ENCODE measurements around the gene SESTD1. TPM values are rescaled to one million over a fixed set of nuclear protein-coding genes. Genes with fewer than 3 reads are reported as not detected.
A peak's percentile ranks its signal among the peaks of the same experiment; 100 is the strongest.
"Not testable (repeated sequence)": the region's sequence is repeated elsewhere in the genome, so short reads cannot be mapped to it uniquely, and the experiment has no call there.

Gene SESTD1
- total RNA-seq, 2 experiments from 2014 or later: 3.2 to 21.4 TPM

GRCh38 chr2:179211355-179211754 is 53.3 kb downstream of the SESTD1 start:
- Histone ChIP-seq H3K9me2 (ENCODE audit: insufficient read depth, low read length) (no peaks in the 10 kb centered on the region), H4K20me1 (ENCODE audit: insufficient read depth, low read length) (no peaks in the 10 kb centered on the region), H3K36me3 (ENCODE audit: insufficient read depth, low read length) (no peaks in the 10 kb centered on the region), H3K4me2 (ENCODE audit: low read length) (no peak overlapping the region), H3K4me1 (ENCODE audit: insufficient read depth, low read length, poor library complexity, severe bottlenecking) (no peaks in the 10 kb centered on the region), H3K79me2 (ENCODE audit: insufficient read depth, low read depth, low read length) (no peaks in the 10 kb centered on the region), H3K27ac (ENCODE audit: low read depth, low read length, poor library complexity, severe bottlenecking) (no peak overlapping the region), H3K4me3 (ENCODE audit: low read depth, low read length, poor library complexity, severe bottlenecking) (no peak overlapping the region), H3K9me3 (ENCODE audit: low read length) (no peaks in the 10 kb centered on the region), H2AFZ (ENCODE audit: low read length) (no peak overlapping the region)
- ChIA-PET POLR2A (interaction anchor here (0.7 kb wide), 1 partner anchor 688 kb away, joined by 3 read pairs; no protein-coding TSS in a partner anchor), CTCF (ENCODE audit: unreplicated experiment) (no interaction called here)
- TF ChIP-seq EZH2phosphoT487 (IDR thresholded peaks at IDR 0.05; ENCODE audit: borderline replicate concordance, low read depth, low read length): no peak
- TF ChIP-seq, protein P1, sequence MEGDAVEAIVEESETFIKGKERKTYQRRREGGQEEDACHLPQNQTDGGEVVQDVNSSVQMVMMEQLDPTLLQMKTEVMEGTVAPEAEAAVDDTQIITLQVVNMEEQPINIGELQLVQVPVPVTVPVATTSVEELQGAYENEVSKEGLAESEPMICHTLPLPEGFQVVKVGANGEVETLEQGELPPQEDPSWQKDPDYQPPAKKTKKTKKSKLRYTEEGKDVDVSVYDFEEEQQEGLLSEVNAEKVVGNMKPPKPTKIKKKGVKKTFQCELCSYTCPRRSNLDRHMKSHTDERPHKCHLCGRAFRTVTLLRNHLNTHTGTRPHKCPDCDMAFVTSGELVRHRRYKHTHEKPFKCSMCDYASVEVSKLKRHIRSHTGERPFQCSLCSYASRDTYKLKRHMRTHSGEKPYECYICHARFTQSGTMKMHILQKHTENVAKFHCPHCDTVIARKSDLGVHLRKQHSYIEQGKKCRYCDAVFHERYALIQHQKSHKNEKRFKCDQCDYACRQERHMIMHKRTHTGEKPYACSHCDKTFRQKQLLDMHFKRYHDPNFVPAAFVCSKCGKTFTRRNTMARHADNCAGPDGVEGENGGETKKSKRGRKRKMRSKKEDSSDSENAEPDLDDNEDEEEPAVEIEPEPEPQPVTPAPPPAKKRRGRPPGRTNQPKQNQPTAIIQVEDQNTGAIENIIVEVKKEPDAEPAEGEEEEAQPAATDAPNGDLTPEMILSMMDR (conservative IDR thresholded peaks at IDR 0.05; ENCODE audit: low read length): no peak
- BruUV-seq (replicated peaks): no TSS peak
- intact Hi-C loops (cut with micrococcal nuclease; ENCODE audit: unreplicated experiment): no loop called here
- DNase-seq (ENCODE audit: low spot score): no peak

DNA sequence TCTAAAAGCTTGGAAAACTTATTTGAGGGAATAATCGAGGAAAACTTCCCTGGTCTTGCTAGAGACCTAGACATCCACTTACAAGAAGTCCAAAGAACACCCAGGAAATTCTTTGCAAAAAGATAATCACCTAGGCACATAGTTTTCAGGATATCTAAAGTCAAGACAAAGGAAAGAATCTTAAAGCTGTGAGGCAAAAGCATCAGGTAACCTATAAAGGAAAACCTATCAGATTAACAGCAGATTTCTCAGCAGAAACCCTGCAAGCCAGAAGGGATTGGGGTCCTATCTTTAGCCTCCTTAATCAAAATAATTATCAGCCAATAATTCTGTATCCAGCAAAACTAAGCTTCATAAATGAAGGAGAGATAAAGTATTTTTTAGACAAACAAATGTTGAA is 56.4 kb downstream of the SESTD1 start:
- H3K4me2 ChIP-seq (ENCODE audit: low read length); H3K27ac ChIP-seq (ENCODE audit: low read depth, low read length, poor library complexity, severe bottlenecking); H2AFZ ChIP-seq (ENCODE audit: low read length); H3K9me2 ChIP-seq (ENCODE audit: insufficient read depth, low read length); H4K20me1 ChIP-seq (ENCODE audit: insufficient read depth, low read length); H3K9me3 ChIP-seq (ENCODE audit: low read length); intact Hi-C loops (cut with micrococcal nuclease; ENCODE audit: unreplicated experiment); DNase-seq (ENCODE audit: low spot score); H3K4me1 ChIP-seq (ENCODE audit: insufficient read depth, low read length, poor library complexity, severe bottlenecking); BruUV-seq (replicated peaks); H3K79me2 ChIP-seq (ENCODE audit: insufficient read depth, low read depth, low read length); CTCF ChIA-PET (ENCODE audit: unreplicated experiment); H3K4me3 ChIP-seq (ENCODE audit: low read depth, low read length, poor library complexity, severe bottlenecking); H3K36me3 ChIP-seq (ENCODE audit: insufficient read depth, low read length): not testable (repeated sequence)
- POLR2A ChIA-PET: interaction anchor here (0.9 kb wide), 1 partner anchor 71 kb away, joined by 4 read pairs; no protein-coding TSS in a partner anchor

GRCh38 chr2:179207047-179207446 is 57.6 kb downstream of the SESTD1 start:
- H3K79me2 ChIP-seq (ENCODE audit: insufficient read depth, low read depth, low read length): no peaks in the 10 kb centered on the region
- H2AFZ ChIP-seq (ENCODE audit: low read length): no peak overlapping the region
- ChIA-PET CTCF (ENCODE audit: unreplicated experiment) (no interaction called here), POLR2A (no interaction called here)
- no peaks in the 10 kb centered on the region for H4K20me1 ChIP-seq (ENCODE audit: insufficient read depth, low read length)
- no TSS peak for BruUV-seq (replicated peaks)
- H3K4me3 ChIP-seq (ENCODE audit: low read depth, low read length, poor library complexity, severe bottlenecking): no peak overlapping the region
- no peaks in the 10 kb centered on the region for H3K36me3 ChIP-seq (ENCODE audit: insufficient read depth, low read length)
- intact Hi-C loops (cut with micrococcal nuclease; ENCODE audit: unreplicated experiment): no loop called here
- no peak for DNase-seq (ENCODE audit: low spot score)
- peaks cover 10% of the 10 kb centered on the region for H3K9me3 ChIP-seq (ENCODE audit: low read length)
- H3K4me1 ChIP-seq (ENCODE audit: insufficient read depth, low read length, poor library complexity, severe bottlenecking): no peaks in the 10 kb centered on the region
- no peak overlapping the region for H3K4me2 ChIP-seq (ENCODE audit: low read length)
- no peaks in the 10 kb centered on the region for H3K9me2 ChIP-seq (ENCODE audit: insufficient read depth, low read length)
- H3K27ac ChIP-seq (ENCODE audit: low read depth, low read length, poor library complexity, severe bottlenecking): no peak overlapping the region
- TF ChIP-seq EZH2phosphoT487 (IDR thresholded peaks at IDR 0.05; ENCODE audit: borderline replicate concordance, low read depth, low read length): no peak

DNA sequence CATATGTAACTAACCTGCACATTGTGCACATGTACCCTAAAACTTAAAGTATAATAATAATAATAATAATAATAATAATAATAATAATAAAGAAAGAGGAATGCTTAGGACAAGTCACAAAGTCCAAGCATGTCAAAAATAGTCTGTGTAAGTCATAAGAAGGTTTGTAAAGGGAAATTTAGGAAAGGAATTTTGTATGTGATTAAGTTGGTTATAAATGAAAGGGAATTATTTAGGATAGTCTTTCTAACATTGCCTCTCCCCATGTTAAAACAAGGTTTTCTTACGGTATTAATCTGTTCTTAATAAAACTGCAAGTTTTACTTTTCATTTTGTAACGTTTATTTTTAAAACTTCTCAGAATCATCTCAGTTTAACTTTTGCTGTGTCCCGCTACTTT is 62.8 kb downstream of the SESTD1 start:
- TF ChIP-seq EZH2phosphoT487 (IDR thresholded peaks at IDR 0.05; ENCODE audit: borderline replicate concordance, low read depth, low read length): no peak
- TF ChIP-seq, protein P1 (conservative IDR thresholded peaks at IDR 0.05; ENCODE audit: low read length): no peak
- H3K9me2 ChIP-seq (ENCODE audit: insufficient read depth, low read length): no peaks in the 10 kb centered on the region

GRCh38 chr2:179195926-179196590 is 68.6 kb downstream of the SESTD1 start:
- H2AFZ ChIP-seq (ENCODE audit: low read length); POLR2A ChIA-PET; H3K4me1 ChIP-seq (ENCODE audit: insufficient read depth, low read length, poor library complexity, severe bottlenecking); BruUV-seq (replicated peaks); H3K36me3 ChIP-seq (ENCODE audit: insufficient read depth, low read length); H3K4me2 ChIP-seq (ENCODE audit: low read length); H3K9me3 ChIP-seq (ENCODE audit: low read length); H3K27ac ChIP-seq (ENCODE audit: low read depth, low read length, poor library complexity, severe bottlenecking); H3K9me2 ChIP-seq (ENCODE audit: insufficient read depth, low read length); H3K4me3 ChIP-seq (ENCODE audit: low read depth, low read length, poor library complexity, severe bottlenecking); intact Hi-C loops (cut with micrococcal nuclease; ENCODE audit: unreplicated experiment); DNase-seq (ENCODE audit: low spot score); H3K79me2 ChIP-seq (ENCODE audit: insufficient read depth, low read depth, low read length); H4K20me1 ChIP-seq (ENCODE audit: insufficient read depth, low read length); CTCF ChIA-PET (ENCODE audit: unreplicated experiment): not testable (repeated sequence)

More for the DNA sequence above, 62.8 kb downstream of the SESTD1 start:
- Histone ChIP-seq H3K4me3 (ENCODE audit: low read depth, low read length, poor library complexity, severe bottlenecking) (no peak overlapping the region), H3K36me3 (ENCODE audit: insufficient read depth, low read length) (no peaks in the 10 kb centered on the region), H3K4me1 (ENCODE audit: insufficient read depth, low read length, poor library complexity, severe bottlenecking) (no peaks in the 10 kb centered on the region), H3K79me2 (ENCODE audit: insufficient read depth, low read depth, low read length) (no peaks in the 10 kb centered on the region), H2AFZ (ENCODE audit: low read length) (no peak overlapping the region), H3K9me3 (ENCODE audit: low read length) (peaks cover 13% of the 10 kb centered on the region), H4K20me1 (ENCODE audit: insufficient read depth, low read length) (no peaks in the 10 kb centered on the region), H3K27ac (ENCODE audit: low read depth, low read length, poor library complexity, severe bottlenecking) (no peak overlapping the region), H3K4me2 (ENCODE audit: low read length) (no peak overlapping the region)
- CTCF ChIA-PET (ENCODE audit: unreplicated experiment): no interaction called here
- BruUV-seq (replicated peaks): no TSS peak
- intact Hi-C loops (cut with micrococcal nuclease; ENCODE audit: unreplicated experiment): no loop called here
- POLR2A ChIA-PET: no interaction called here
- peak; percentile 50 for DNase-seq (ENCODE audit: low spot score)
